ENCODE measurements around the gene HLA-DQA1.
"Not testable (repeated sequence)": the region's sequence is repeated elsewhere in the genome, so short reads cannot be mapped to it uniquely, and the experiment has no call there.

The HLA-DQA1 gene

DNA sequence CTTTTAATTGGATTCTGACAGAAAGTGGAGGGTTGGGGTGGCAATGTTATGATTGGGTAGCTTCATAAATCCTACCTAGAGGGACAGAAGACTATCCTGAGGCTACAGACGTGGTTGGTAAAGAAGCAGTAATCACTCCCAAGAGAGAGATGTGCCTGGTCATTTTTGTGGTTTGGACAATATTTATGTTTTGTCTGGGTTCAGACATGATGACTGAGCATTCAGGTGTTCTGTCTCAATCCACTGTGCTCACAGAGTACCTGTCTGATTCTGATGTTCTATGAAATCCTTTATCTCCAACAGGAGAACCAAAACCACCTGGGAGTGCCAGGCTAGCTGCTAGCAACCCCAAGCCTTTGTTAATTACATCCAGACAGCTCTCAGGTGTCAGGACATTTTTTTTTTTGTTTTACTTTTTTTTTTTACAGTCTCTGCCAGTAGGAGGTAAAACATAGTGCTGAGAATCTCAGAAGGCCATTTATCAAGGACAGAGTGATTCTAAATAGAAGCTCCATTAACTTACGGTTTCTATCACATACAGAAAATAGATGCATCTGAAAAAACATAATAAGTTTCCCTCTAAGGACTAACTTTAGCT is 1.6 kb upstream of the HLA-DQA1 start:
- no peak for DNase-seq (ENCODE audit: extremely low read depth, low read depth)
- TF ChIP-seq, protein P1, sequence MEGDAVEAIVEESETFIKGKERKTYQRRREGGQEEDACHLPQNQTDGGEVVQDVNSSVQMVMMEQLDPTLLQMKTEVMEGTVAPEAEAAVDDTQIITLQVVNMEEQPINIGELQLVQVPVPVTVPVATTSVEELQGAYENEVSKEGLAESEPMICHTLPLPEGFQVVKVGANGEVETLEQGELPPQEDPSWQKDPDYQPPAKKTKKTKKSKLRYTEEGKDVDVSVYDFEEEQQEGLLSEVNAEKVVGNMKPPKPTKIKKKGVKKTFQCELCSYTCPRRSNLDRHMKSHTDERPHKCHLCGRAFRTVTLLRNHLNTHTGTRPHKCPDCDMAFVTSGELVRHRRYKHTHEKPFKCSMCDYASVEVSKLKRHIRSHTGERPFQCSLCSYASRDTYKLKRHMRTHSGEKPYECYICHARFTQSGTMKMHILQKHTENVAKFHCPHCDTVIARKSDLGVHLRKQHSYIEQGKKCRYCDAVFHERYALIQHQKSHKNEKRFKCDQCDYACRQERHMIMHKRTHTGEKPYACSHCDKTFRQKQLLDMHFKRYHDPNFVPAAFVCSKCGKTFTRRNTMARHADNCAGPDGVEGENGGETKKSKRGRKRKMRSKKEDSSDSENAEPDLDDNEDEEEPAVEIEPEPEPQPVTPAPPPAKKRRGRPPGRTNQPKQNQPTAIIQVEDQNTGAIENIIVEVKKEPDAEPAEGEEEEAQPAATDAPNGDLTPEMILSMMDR (IDR thresholded peaks at IDR 0.05; ENCODE audit: low read depth, low read length) = no peak

DNA sequence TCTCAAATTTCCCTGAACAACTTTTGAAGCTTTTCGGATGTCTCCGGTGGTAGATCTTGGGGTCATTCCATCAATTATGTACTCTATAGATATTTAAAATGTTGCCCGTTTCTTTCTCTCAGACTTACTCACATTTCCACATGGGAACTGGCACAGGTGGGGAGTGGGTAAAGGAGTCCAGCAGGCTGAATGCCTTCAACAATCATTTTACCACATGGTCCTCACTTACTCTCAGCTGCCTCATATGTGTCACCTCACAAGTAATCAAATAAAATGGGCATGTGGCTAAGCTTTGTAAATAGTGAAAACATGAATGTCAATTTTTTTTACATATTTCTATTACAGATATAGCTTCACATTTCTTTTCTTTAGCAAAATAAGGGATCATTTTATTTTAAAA is 677 bp downstream of the HLA-DQA1 start:
- TF ChIP-seq, protein P1 (IDR thresholded peaks at IDR 0.05; ENCODE audit: low read depth, low read length) = no peak
- no peak for DNase-seq (ENCODE audit: extremely low read depth, low read depth)

DNA sequence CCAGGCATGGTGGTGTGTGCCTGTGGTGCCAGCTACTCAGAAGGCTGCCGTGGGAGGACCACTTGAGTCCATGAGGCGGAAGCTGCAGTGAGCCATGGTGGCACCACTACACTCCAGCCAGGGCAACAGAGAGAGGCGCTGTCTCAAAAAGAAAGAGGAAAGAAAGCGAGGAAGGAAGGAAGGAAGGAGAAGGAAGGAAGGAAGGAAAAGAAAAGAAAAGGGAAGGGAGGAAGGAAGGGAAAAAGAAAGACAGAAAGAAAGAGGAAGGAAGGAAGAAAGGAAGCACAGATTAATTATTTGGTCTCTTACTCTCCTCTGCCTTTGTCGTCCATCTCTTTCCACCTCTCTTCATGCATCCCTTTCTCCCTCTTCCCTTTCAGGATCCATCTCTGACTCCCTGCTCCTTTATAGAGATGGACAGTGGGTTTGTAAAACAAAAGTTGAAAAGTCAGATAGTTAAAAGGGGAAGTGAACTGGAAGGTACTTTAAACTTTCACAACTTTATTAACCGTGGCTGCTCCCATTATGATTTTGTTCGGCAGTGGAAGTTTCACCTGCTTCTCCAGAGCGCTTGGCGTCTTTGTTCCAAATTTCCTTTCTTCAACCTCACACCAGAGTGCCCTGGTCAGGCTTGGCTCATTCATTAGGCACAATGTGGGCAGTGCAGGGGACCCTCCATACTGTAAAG is 1.5 kb downstream of the HLA-DQA1 start:
- DNase-seq (ENCODE audit: extremely low read depth, low read depth) = no peak
- TF ChIP-seq, protein P1 (IDR thresholded peaks at IDR 0.05; ENCODE audit: low read depth, low read length) = no peak

DNA sequence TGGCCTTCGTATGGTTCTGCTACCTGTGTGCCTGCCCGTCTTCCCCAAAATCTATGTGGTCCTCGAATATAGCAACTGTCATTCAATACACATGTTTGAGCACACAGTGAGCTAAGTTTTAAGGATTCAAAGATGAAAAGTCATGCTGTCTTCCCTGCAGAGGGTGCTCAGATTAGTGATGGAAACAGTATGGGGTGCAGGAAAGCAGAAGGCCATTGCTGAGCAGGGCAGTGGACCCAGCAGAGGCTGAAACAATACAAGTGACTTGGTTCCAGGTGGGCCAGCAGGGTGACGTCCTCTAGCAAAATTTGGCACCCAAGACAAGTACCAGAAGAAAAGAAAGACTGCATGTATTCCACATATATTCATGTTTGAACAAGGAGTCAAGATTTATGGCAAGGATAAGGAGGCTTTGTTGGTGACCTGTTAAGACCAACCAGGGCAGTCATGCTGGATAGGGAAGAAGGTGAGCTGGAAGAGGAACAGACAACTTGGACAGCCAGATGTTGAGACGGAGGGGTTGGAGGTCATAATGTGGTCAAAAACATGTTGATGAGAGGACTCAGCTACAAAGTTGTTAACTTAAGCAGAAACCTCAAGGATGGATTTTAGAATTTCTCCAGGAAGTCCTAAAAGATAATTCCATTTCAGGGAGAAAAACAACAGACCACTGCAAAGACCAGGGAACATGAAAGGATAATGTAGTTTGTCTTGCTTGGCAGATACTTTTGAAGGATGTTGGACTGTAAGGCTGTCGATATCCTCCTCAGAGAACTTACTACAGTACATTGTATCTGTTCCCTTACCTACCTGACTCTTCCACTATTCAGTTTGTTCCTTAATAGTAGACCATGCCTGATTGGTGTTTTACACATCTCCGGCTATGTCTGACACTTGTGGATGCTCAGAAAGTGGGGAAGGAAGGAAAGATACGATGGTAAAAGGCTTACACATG is 2.5 kb downstream of the HLA-DQA1 start:
- TF ChIP-seq, protein P1 (IDR thresholded peaks at IDR 0.05; ENCODE audit: low read depth, low read length) = no peak
- no peak for DNase-seq (ENCODE audit: extremely low read depth, low read depth)

DNA sequence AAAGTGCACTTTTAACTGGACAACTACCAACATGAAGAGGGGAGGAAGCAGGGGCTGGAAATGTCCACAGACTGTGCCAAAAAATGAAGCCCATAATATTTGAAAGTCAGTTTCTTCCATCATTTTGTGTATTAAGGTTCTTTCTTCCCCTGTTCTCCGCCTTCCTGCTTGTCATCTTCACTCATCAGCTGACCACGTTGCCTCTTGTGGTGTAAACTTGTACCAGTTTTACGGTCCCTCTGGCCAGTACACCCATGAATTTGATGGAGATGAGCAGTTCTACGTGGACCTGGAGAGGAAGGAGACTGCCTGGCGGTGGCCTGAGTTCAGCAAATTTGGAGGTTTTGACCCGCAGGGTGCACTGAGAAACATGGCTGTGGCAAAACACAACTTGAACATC is 3.9 kb downstream of the HLA-DQA1 start:
- no peak for DNase-seq (ENCODE audit: extremely low read depth, low read depth)
- TF ChIP-seq, protein P1 (IDR thresholded peaks at IDR 0.05; ENCODE audit: low read depth, low read length) = no peak

DNA sequence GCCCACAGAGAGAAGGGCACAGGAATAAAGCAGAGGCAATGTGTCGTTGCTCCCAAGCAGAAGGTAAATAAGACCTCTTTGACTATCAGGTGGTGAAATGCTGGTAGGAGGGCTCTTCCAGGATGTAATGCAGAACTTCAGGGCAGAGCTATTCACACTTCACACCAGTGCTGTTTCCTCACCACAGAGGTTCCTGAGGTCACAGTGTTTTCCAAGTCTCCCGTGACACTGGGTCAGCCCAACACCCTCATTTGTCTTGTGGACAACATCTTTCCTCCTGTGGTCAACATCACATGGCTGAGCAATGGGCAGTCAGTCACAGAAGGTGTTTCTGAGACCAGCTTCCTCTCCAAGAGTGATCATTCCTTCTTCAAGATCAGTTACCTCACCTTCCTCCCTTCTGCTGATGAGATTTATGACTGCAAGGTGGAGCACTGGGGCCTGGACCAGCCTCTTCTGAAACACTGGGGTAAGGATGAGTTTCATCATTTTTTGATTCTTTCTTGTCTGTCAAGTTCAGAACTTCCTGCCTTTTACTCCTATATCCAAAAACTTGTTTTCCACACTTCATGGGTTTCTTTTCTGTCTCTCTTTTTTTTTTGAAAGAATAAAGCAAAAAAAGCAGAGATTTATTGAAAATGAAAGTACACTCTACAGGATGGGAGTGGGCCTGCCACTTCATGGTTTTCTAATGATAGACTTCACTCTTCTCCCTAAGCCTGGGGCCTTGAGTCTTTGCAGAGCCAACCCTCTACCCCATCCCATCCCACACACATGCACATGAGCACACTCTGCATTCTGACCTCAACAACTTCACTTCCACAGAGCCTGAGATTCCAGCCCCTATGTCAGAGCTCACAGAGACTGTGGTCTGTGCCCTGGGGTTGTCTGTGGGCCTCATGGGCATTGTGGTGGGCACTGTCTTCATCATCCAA is 4.8 kb downstream of the HLA-DQA1 start:
- DNase-seq (ENCODE audit: extremely low read depth, low read depth) = not testable (repeated sequence)

DNA sequence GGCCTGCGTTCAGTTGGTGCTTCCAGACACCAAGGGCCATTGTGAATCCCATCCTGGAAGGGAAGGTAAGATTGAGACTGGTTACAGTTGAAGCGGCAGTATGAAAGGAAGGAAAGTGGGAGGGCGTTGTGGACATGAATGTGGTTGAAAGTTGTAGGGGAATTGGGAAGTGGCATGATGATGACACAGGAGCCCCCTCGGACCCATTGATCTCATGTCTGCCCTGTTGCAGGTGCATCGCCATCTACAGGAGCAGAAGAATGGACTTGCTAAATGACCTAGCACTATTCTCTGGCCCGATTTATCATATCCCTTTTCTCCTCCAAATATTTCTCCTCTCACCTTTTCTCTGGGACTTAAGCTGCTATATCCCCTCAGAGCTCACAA is 5.5 kb downstream of the HLA-DQA1 start:
- TF ChIP-seq, protein P1 (IDR thresholded peaks at IDR 0.05; ENCODE audit: low read depth, low read length) = no peak
- DNase-seq (ENCODE audit: extremely low read depth, low read depth) = no peak
